WTC11 (cell line): Measurements from ENCODE around the gene POC1A. TPM values are rescaled to one million over a fixed set of nuclear protein-coding genes. Genes with fewer than 3 reads are reported as not detected.
A peak's percentile ranks its signal among the peaks of the same experiment; 100 is the strongest.

Experiments
- ATAC-seq: fragments of 200-7000 bp; cut with Tn5 transposase; 2 replicates; pipeline ENCODE4 v1.10.0; 2021; ENCODE audit warnings: mild to moderate bottlenecking, moderate library complexity
- CTCF ChIA-PET: fragments of 300-600 bp; sonication (Branson Sonifier 250); formaldehyde crosslinking; loops from one replicate; lab custom pipeline; 2021; ENCODE audit warnings: antibody characterized with exemption; lab: Charles Lee
- POLR2A ChIA-PET: fragments of 350-600 bp; sonication (Branson Sonifier 250); formaldehyde crosslinking; loops from one replicate; lab custom pipeline; 2021; ENCODE audit warnings: antibody characterized with exemption; lab: Charles Lee
- DNase-seq: peaks from one replicate; pipeline ENCODE4 v3.0.0; 2021; ENCODE audit warnings: low spot score
- H3K27ac Mint-ChIP-seq: 2 replicates; pipeline ENCODE4 v1.8.0; 2021; ENCODE audit warnings: mixed read lengths
- H3K27me3 Mint-ChIP-seq: 2 replicates; pipeline ENCODE4 v1.8.0; 2021; ENCODE audit warnings: low read depth, mild to moderate bottlenecking, moderate library complexity, mixed read lengths
- H3K36me3 Mint-ChIP-seq: 2 replicates; pipeline ENCODE4 v1.8.0; 2021; ENCODE audit warnings: mixed read lengths
- H3K4me1 Mint-ChIP-seq: 2 replicates; pipeline ENCODE4 v1.8.0; 2022; ENCODE audit warnings: mixed read lengths
- H3K4me3 Mint-ChIP-seq: 2 replicates; pipeline ENCODE4 v1.8.0; 2021; ENCODE audit warnings: mild to moderate bottlenecking, moderate library complexity, mixed read lengths
- H3K9me3 Mint-ChIP-seq: 2 replicates; pipeline ENCODE4 v1.8.0; 2021; ENCODE audit warnings: mixed read lengths
- ATF6 ChIP-seq: sonication (generic); formaldehyde crosslinking; IDR thresholded peaks from 2 replicates; pipeline ENCODE4 v1.8.1; 2023; ENCODE audit warnings: mild to moderate bottlenecking, missing genetic modification reagents
- CREM ChIP-seq: sonication (generic); formaldehyde crosslinking; IDR thresholded peaks from 2 replicates; pipeline ENCODE4 v1.8.1; 2022; ENCODE audit warnings: mild to moderate bottlenecking, missing genetic modification reagents, moderate library complexity
- ELF4 ChIP-seq: sonication (generic); formaldehyde crosslinking; IDR thresholded peaks from 2 replicates; pipeline ENCODE4 v1.8.1; 2022; ENCODE audit warnings: low read depth, mild to moderate bottlenecking, moderate library complexity, missing genetic modification reagents
- EMX1 ChIP-seq: fragments of 250-450 bp; sonication (Bioruptor Pico); IDR thresholded peaks from 2 replicates; pipeline ENCODE4 v1.8.0; 2021; ENCODE audit warnings: mild to moderate bottlenecking
- ESRRA ChIP-seq: sonication (generic); formaldehyde crosslinking; IDR thresholded peaks from 2 replicates; pipeline ENCODE4 v1.8.1; 2022; ENCODE audit warnings: mild to moderate bottlenecking, missing genetic modification reagents, borderline replicate concordance
- GABPB1 ChIP-seq: sonication (generic); formaldehyde crosslinking; IDR thresholded peaks from 2 replicates; pipeline ENCODE4 v1.8.1; 2023; ENCODE audit warnings: mild to moderate bottlenecking, missing genetic modification reagents
- GTF2I ChIP-seq: fragments of 250-450 bp; sonication (Bioruptor Pico); conservative IDR thresholded peaks from 2 replicates; pipeline ENCODE4 v1.4.0; 2021; ENCODE audit warnings: mild to moderate bottlenecking
- JAZF1 ChIP-seq: fragments of 250-450 bp; sonication (Bioruptor Pico); IDR thresholded peaks from 2 replicates; pipeline ENCODE4 v1.9.0; 2021; ENCODE audit warnings: moderate library complexity, mild to moderate bottlenecking, inconsistent platforms
- JUN ChIP-seq: sonication (generic); formaldehyde crosslinking; IDR thresholded peaks from 2 replicates; pipeline ENCODE4 v1.8.0; 2023; ENCODE audit warnings: mild to moderate bottlenecking, missing genetic modification reagents
- KAT7 ChIP-seq: sonication (generic); formaldehyde crosslinking; IDR thresholded peaks from 2 replicates; pipeline ENCODE4 v1.8.1; 2023; ENCODE audit warnings: missing genetic modification reagents, mild to moderate bottlenecking, borderline replicate concordance
- MYBL2 ChIP-seq: sonication (generic); formaldehyde crosslinking; IDR thresholded peaks from 2 replicates; pipeline ENCODE4 v1.8.1; 2023; ENCODE audit warnings: mild to moderate bottlenecking, moderate library complexity, missing genetic modification reagents
- NFE2L1 ChIP-seq: sonication (generic); formaldehyde crosslinking; IDR thresholded peaks from 2 replicates; pipeline ENCODE4 v1.8.1; 2023; ENCODE audit warnings: missing genetic modification reagents
- PRDM15 ChIP-seq: sonication (generic); formaldehyde crosslinking; IDR thresholded peaks from 2 replicates; pipeline ENCODE4 v1.8.0; 2022; ENCODE audit warnings: missing genetic modification reagents
- SMAD3 ChIP-seq: sonication (generic); formaldehyde crosslinking; IDR thresholded peaks from 2 replicates; pipeline ENCODE4 v1.8.0; 2022; ENCODE audit warnings: missing genetic modification reagents, mild to moderate bottlenecking, borderline replicate concordance
- TP53 ChIP-seq: sonication (generic); formaldehyde crosslinking; IDR thresholded peaks from 2 replicates; pipeline ENCODE4 v1.8.1; 2023; ENCODE audit warnings: mild to moderate bottlenecking, missing genetic modification reagents
- ZNF121 ChIP-seq: sonication (generic); formaldehyde crosslinking; IDR thresholded peaks from 2 replicates; pipeline ENCODE4 v1.8.0; 2023; ENCODE audit warnings: missing genetic modification reagents
- ZNF138 ChIP-seq: sonication (generic); formaldehyde crosslinking; conservative IDR thresholded peaks from 2 replicates; pipeline ENCODE4 v1.8.1; 2022; ENCODE audit warnings: mild to moderate bottlenecking, moderate library complexity, missing genetic modification reagents
- ZNF416 ChIP-seq: fragments of 250-450 bp; sonication (Bioruptor Pico); IDR thresholded peaks from 2 replicates; pipeline ENCODE4 v1.9.0; 2021; ENCODE audit warnings: mild to moderate bottlenecking, inconsistent platforms
- ZNF423 ChIP-seq: fragments of 250-450 bp; sonication (Bioruptor Pico); IDR thresholded peaks from 2 replicates; pipeline ENCODE4 v2.1.2; 2022; ENCODE audit warnings: mild to moderate bottlenecking, moderate library complexity
- total RNA-seq: library from RNA; stranded (reverse); gene quantifications from 3 replicates; pipeline ENCODE4 v1.2.3, GENCODE V29; 2021
- TF ChIP-seq, protein P1 (sequence below): sonication (generic); formaldehyde crosslinking; IDR thresholded peaks from 2 replicates; pipeline ENCODE4 v1.8.1; 2022; ENCODE audit warnings: missing genetic modification reagents, borderline replicate concordance
- TF ChIP-seq, protein P2 (sequence below): sonication (generic); formaldehyde crosslinking; IDR thresholded peaks from 2 replicates; pipeline ENCODE4 v1.8.1; 2023; ENCODE audit warnings: mild to moderate bottlenecking, missing genetic modification reagents, moderate library complexity
- TF ChIP-seq, protein P3 (sequence below): fragments of 250-450 bp; sonication (Bioruptor Pico); conservative IDR thresholded peaks from 2 replicates; pipeline ENCODE4 v1.9.0; 2021; ENCODE audit warnings: mild to moderate bottlenecking
- TF ChIP-seq, protein P4 (sequence below): fragments of 250-450 bp; sonication (Bioruptor Pico); IDR thresholded peaks from 2 replicates; pipeline ENCODE4 v1.9.0; 2021; ENCODE audit warnings: mild to moderate bottlenecking

POC1A gene
- total RNA-seq, 1 experiment from 2014 or later, result 31.3 TPM

- no peak for TF ChIP-seq GTF2I
- TF ChIP-seq NFE2L1 (CRISPR knock-in tag), result no peak
- no peak for TF ChIP-seq CREM
- no peak for TF ChIP-seq ZNF138 (CRISPR knock-in tag)
- TF ChIP-seq, protein P1, sequence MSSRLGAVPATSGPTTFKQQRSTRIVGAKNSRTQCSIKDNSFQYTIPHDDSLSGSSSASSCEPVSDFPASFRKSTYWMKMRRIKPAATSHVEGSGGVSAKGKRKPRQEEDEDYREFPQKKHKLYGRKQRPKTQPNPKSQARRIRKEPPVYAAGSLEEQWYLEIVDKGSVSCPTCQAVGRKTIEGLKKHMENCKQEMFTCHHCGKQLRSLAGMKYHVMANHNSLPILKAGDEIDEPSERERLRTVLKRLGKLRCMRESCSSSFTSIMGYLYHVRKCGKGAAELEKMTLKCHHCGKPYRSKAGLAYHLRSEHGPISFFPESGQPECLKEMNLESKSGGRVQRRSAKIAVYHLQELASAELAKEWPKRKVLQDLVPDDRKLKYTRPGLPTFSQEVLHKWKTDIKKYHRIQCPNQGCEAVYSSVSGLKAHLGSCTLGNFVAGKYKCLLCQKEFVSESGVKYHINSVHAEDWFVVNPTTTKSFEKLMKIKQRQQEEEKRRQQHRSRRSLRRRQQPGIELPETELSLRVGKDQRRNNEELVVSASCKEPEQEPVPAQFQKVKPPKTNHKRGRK (CRISPR knock-in tag), result no peak
- no peak for TF ChIP-seq JAZF1 (CRISPR knock-in tag)
- TF ChIP-seq KAT7 (CRISPR knock-in tag), result no peak
- TF ChIP-seq ZNF121 (CRISPR knock-in tag), result no peak
- TF ChIP-seq EMX1 (CRISPR knock-in tag), result no peak
- TF ChIP-seq ZNF416 (CRISPR knock-in tag), result no peak
- TF ChIP-seq, protein P2, sequence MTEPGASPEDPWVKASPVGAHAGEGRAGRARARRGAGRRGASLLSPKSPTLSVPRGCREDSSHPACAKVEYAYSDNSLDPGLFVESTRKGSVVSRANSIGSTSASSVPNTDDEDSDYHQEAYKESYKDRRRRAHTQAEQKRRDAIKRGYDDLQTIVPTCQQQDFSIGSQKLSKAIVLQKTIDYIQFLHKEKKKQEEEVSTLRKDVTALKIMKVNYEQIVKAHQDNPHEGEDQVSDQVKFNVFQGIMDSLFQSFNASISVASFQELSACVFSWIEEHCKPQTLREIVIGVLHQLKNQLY (CRISPR knock-in tag), result no peak
- no peak for TF ChIP-seq ESRRA (CRISPR knock-in tag)
- no peak for TF ChIP-seq ATF6 (CRISPR knock-in tag)
- no peak for TF ChIP-seq SMAD3
- TF ChIP-seq, protein P3, sequence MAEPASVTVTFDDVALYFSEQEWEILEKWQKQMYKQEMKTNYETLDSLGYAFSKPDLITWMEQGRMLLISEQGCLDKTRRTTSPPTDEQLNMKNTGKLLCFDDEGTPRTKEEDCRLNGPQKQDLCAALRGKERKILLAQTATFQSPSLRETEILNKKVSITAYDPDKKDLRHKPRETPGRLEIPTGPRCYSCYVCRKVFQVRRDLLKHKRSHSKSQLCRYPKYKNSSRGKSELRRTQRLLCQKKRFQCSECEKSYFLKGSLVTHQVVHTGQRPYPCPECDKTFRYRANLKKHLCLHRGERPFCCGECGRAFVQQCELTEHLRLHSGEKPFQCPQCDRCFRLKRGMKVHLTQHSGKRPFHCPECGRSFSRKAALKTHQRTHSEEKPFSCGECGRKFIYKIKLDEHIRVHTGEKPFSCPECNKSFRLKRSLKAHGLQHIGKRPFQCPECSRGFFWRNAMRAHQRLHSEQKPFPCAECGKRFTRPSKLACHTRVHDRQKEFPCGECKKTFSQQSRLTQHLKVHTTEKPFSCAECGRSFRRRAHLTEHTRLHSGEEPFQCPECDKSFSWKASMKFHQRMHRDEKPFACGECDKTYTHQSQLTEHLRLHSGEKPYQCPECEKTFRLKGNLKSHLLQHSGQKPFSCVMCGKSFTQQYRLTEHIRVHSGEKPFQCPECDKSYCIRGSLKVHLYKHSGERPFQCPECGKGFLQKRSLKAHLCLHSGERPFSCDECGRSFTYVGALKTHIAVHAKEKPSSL (CRISPR knock-in tag), result no peak
- no peak for TF ChIP-seq MYBL2
- no peak for TF ChIP-seq JUN (CRISPR knock-in tag)
- no peak for TF ChIP-seq ZNF423 (CRISPR knock-in tag)
- no peak for TF ChIP-seq TP53 (CRISPR knock-in tag)
- ChIA-PET POLR2A (no interaction called here), CTCF (no interaction called here)
- H3K4me1 Mint-ChIP-seq, result no peaks in the 10 kb centered on the region
- DNase-seq (no peak), ATAC-seq (no peak)
- peaks cover 26% of the 10 kb centered on the region for H3K36me3 Mint-ChIP-seq
- H3K27me3 Mint-ChIP-seq, result no peaks in the 10 kb centered on the region
- H3K27ac Mint-ChIP-seq, result no peak overlapping the region
- H3K4me3 Mint-ChIP-seq, result no peak overlapping the region
- H3K9me3 Mint-ChIP-seq, result no peaks in the 10 kb centered on the region
Measured at GRCh38 chr3:52137311-52137710, 16.9 kb downstream of the POC1A start.

DNA sequence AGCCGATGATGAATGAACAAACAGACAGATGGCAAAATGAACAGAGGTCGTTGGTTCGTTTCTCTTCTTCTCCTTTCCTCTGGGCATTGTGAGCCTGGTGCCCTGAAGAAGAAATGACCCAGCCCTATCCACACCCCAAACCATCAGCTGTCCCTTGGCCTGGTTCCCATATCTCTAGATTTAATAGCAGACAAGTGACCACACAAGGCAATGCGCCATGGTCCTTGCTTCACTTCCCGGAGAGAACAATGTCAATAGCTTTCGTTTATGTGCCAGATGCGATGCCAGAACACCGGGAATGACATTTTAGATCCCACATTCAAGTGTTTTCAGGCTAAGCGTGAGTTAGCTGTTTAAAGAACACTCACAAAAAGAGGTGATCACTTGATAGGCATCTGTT lies 17.7 kb downstream of the POC1A start:
- ChIA-PET CTCF (interaction anchor here (1.0 to 2.5 kb wide), 3 partner anchors 8 to 132 kb away, joined by 3 to 6 read pairs (median 6); no protein-coding TSS in a partner anchor), POLR2A (no interaction called here)
- DNase-seq (no peak), ATAC-seq (no peak)
- peaks cover 21% of the 10 kb centered on the region for H3K36me3 Mint-ChIP-seq
- 0 out of 2 replicates have a peak overlapping the region, but pooled peaks have one; percentile 21 for H3K27ac Mint-ChIP-seq
- H3K27me3 Mint-ChIP-seq, result no peaks in the 10 kb centered on the region
- no peaks in the 10 kb centered on the region for H3K4me1 Mint-ChIP-seq
- no peak overlapping the region for H3K4me3 Mint-ChIP-seq
- no peaks in the 10 kb centered on the region for H3K9me3 Mint-ChIP-seq
- TF ChIP-seq TP53 (CRISPR knock-in tag) (no peak), ELF4 (CRISPR knock-in tag) (no peak), PRDM15 (CRISPR knock-in tag) (no peak), GABPB1 (CRISPR knock-in tag) (no peak)
- TF ChIP-seq, protein P4, sequence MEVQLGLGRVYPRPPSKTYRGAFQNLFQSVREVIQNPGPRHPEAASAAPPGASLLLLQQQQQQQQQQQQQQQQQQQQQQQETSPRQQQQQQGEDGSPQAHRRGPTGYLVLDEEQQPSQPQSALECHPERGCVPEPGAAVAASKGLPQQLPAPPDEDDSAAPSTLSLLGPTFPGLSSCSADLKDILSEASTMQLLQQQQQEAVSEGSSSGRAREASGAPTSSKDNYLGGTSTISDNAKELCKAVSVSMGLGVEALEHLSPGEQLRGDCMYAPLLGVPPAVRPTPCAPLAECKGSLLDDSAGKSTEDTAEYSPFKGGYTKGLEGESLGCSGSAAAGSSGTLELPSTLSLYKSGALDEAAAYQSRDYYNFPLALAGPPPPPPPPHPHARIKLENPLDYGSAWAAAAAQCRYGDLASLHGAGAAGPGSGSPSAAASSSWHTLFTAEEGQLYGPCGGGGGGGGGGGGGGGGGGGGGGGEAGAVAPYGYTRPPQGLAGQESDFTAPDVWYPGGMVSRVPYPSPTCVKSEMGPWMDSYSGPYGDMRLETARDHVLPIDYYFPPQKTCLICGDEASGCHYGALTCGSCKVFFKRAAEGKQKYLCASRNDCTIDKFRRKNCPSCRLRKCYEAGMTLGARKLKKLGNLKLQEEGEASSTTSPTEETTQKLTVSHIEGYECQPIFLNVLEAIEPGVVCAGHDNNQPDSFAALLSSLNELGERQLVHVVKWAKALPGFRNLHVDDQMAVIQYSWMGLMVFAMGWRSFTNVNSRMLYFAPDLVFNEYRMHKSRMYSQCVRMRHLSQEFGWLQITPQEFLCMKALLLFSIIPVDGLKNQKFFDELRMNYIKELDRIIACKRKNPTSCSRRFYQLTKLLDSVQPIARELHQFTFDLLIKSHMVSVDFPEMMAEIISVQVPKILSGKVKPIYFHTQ, result no peak
- TF ChIP-seq, protein P1 (CRISPR knock-in tag), result no peak
